Fibroblast of lung (primary cell): ENCODE results near the gene UBL3. TPM values are rescaled to one million over a fixed set of nuclear protein-coding genes. Genes with fewer than 3 reads are reported as not detected.

Experiments
- DNase-seq, 2 donors: peaks; one replicate each; pipeline versions ENCODE4 v3.0.0 to v3.0.0-alpha.2; 2010; ENCODE audit warnings: low read depth in 2 of 2
- H2AFZ ChIP-seq: 2 replicates; pipeline ENCODE4 v1.5.1; 2012; ENCODE audit warnings: low read length, control low read depth, inconsistent platforms
- H3K27ac ChIP-seq: 2 replicates; pipeline ENCODE4 v1.5.1; 2011; ENCODE audit warnings: low read length, control low read depth; ENCODE audit not compliant: insufficient read depth
- H3K27me3 ChIP-seq: 2 replicates; pipeline ENCODE4 v1.5.1; 2011; ENCODE audit warnings: mild to moderate bottlenecking, low read length; ENCODE audit not compliant: control insufficient read depth, insufficient read depth
- H3K36me3 ChIP-seq: 2 replicates; pipeline ENCODE4 v1.5.1; 2011; ENCODE audit warnings: low read length; ENCODE audit not compliant: control insufficient read depth, insufficient read depth
- H3K4me1 ChIP-seq: 2 replicates; pipeline ENCODE4 v1.5.1; 2011; ENCODE audit warnings: low read length; ENCODE audit not compliant: control insufficient read depth, insufficient read depth; ENCODE audit errors: extremely low read depth
- H3K4me2 ChIP-seq: 2 replicates; pipeline ENCODE4 v1.5.1; 2011; ENCODE audit warnings: low read length, control low read depth; ENCODE audit not compliant: insufficient read depth; ENCODE audit errors: extremely low read depth
- H3K4me3 ChIP-seq, 4 experiments: fragments of 200-600 bp in 1 of 4; sonication (generic) in 1 of 4; replicated peaks in 1 of 4; 2 replicates each; pipeline ENCODE4 v1.5.1; 2011 to 2016; ENCODE audit warnings: low read length in 4 of 4, low read depth in 3 of 4, mild to moderate bottlenecking in 3 of 4, control low read depth in 2 of 4, inconsistent platforms in 1 of 4, mixed read lengths in 1 of 4; ENCODE audit not compliant: insufficient read depth in 1 of 4; ENCODE audit errors: control extremely low read depth in 1 of 4
- H3K79me2 ChIP-seq: 2 replicates; pipeline ENCODE4 v1.5.1; 2012; ENCODE audit warnings: mild to moderate bottlenecking, low read length, inconsistent platforms; ENCODE audit not compliant: control insufficient read depth, insufficient read depth
- H3K9ac ChIP-seq: 2 replicates; pipeline ENCODE4 v1.5.1; 2011; ENCODE audit warnings: mild to moderate bottlenecking, low read length, control low read depth; ENCODE audit not compliant: insufficient read depth
- H3K9me3 ChIP-seq: 2 replicates; pipeline ENCODE4 v1.5.1; 2012; ENCODE audit warnings: low read depth, low read length; ENCODE audit not compliant: control insufficient read depth, insufficient read depth
- H4K20me1 ChIP-seq: 2 replicates; pipeline ENCODE4 v1.5.1; 2011; ENCODE audit warnings: low read length; ENCODE audit not compliant: control insufficient read depth, insufficient read depth; ENCODE audit errors: extremely low read depth
- EZH2 ChIP-seq: IDR thresholded peaks from 2 replicates; pipeline ENCODE4 v1.5.1; 2012; ENCODE audit warnings: low read length, control low read depth, mild to moderate bottlenecking; ENCODE audit errors: missing control alignments
- polyA plus RNA-seq, 2 donors: library from polyadenylated mRNA; depleted of rRNA in 1 of 2; stranded (reverse) in 1 of 2; unstranded in 1 of 2; fragments of >200 nt; gene quantifications; 2 replicates each; pipeline ENCODE4 v1.2.1, GENCODE V29; 2011 to 2012; ENCODE audit warnings: missing spikeins in 1 of 2
- total RNA-seq: library from RNA; depleted of rRNA; stranded (reverse); fragments of >200 nt; gene quantifications from 2 replicates; pipeline ENCODE4 v1.2.1, GENCODE V29; 2014
- TF ChIP-seq, protein P1 (sequence below), 2 donors: IDR thresholded peaks in 1 of 2; conservative IDR thresholded peaks in 1 of 2; 1 replicate in 1 of 2; 2 replicates in 1 of 2; pipeline ENCODE4 v1.5.1; 2011 to 2012; ENCODE audit warnings: low read length in 2 of 2, control low read depth in 1 of 2, inconsistent platforms in 1 of 2, low read depth in 1 of 2, mild to moderate bottlenecking in 1 of 2

UBL3 gene
- total and polyA plus RNA-seq, 2 donors (not counting 1 experiment from before 2014, with no cell fraction given): 10.7 to 18.3 TPM

DNA sequence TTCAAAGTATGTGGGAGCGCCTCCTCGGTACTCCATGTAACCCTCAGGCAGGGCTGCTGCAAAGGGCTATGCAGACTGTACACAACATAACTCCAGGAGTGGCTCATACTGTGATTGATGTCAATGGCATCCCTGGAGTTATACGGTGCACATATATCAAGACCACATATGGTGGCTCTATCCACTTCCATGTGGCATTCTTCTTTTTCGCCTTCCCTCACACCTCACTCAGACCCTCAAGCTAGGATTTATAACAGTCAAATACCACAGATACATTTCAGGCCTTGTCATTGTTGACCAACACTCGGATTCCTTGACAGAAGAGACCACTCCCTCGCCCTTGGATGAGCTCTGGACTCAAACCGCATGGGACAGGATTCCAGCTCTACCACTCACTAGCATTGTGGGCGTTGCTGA lies 11.3 kb upstream of the UBL3 start:
- Histone ChIP-seq H3K4me3 (no peak overlapping the region), H4K20me1 (no peaks in the 10 kb centered on the region), H3K36me3 (no peaks in the 10 kb centered on the region), H2AFZ (no peak overlapping the region), H3K9ac (no peak overlapping the region), H3K27ac (peak overlapping the region; percentile 36), H3K4me2 (no peak overlapping the region), H3K4me1 (peaks cover 5% of the 10 kb centered on the region), H3K9me3 (no peaks in the 10 kb centered on the region), H3K79me2 (no peaks in the 10 kb centered on the region), H3K27me3 (no peaks in the 10 kb centered on the region)
- DNase-seq: peak; percentile 50 to 98
- TF ChIP-seq EZH2: no peak
- TF ChIP-seq, protein P1, sequence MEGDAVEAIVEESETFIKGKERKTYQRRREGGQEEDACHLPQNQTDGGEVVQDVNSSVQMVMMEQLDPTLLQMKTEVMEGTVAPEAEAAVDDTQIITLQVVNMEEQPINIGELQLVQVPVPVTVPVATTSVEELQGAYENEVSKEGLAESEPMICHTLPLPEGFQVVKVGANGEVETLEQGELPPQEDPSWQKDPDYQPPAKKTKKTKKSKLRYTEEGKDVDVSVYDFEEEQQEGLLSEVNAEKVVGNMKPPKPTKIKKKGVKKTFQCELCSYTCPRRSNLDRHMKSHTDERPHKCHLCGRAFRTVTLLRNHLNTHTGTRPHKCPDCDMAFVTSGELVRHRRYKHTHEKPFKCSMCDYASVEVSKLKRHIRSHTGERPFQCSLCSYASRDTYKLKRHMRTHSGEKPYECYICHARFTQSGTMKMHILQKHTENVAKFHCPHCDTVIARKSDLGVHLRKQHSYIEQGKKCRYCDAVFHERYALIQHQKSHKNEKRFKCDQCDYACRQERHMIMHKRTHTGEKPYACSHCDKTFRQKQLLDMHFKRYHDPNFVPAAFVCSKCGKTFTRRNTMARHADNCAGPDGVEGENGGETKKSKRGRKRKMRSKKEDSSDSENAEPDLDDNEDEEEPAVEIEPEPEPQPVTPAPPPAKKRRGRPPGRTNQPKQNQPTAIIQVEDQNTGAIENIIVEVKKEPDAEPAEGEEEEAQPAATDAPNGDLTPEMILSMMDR (conservative IDR thresholded peaks at IDR 0.05 in 1 of 2, IDR thresholded peaks at IDR 0.05 in 1 of 2; ENCODE audit: low read depth in 1 of 2, low read length in 2 of 2): no peak

DNA sequence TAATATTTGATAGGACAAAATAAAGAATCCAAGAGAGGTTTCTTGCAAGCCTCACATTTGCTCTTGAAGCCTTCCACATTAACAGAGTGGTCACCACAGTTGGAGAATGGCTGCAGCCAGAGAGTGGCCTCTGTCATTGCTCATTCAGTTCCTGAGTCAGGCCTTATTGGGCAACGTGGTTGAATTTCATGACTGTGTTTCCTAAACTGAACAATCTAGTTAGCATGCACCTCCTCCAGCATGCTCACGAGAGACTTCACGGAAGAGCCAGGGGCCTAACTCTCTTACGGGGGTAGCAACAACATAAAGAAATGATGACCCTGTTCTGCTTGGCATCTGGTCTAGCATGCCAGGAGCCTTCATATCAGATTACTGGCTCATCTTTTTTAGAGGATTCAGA lies 9.6 kb upstream of the UBL3 start:
- no peak overlapping the region for H3K4me2 ChIP-seq
- H4K20me1 ChIP-seq: no peaks in the 10 kb centered on the region
- no peak overlapping the region for H2AFZ ChIP-seq
- no peak overlapping the region for H3K27ac ChIP-seq
- H3K27me3 ChIP-seq: no peaks in the 10 kb centered on the region
- H3K79me2 ChIP-seq: no peaks in the 10 kb centered on the region
- no peak overlapping the region for H3K9ac ChIP-seq
- no peak for TF ChIP-seq EZH2
- TF ChIP-seq, protein P1 (conservative IDR thresholded peaks at IDR 0.05 in 1 of 2, IDR thresholded peaks at IDR 0.05 in 1 of 2; ENCODE audit: low read depth in 1 of 2, low read length in 2 of 2): no peak
- H3K36me3 ChIP-seq: no peaks in the 10 kb centered on the region
- H3K4me1 ChIP-seq: peaks cover 5% of the 10 kb centered on the region
- peak; percentile 28 to 71 for DNase-seq
- no peaks in the 10 kb centered on the region for H3K9me3 ChIP-seq
- no peak overlapping the region for H3K4me3 ChIP-seq

DNA sequence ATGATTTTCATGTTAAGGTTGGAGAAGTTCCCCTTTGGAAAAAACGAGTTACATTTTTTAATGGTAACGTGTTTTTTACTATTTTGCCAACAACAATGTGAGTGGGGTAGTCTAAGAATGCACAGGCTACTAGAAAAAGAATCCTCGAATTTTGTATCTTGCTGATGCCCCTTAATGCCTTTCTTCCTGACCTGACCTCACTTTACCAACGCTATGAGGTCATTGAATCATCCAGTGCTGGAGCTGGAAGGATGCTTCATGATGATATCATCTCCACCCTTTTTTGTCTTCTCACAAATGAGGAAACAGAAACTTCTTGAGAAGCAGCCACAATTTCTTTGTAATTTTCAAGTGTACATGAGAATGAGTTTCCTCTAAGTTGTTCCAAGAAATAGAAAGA lies 8.2 kb upstream of the UBL3 start:
- TF ChIP-seq EZH2: no peak
- TF ChIP-seq, protein P1 (conservative IDR thresholded peaks at IDR 0.05 in 1 of 2, IDR thresholded peaks at IDR 0.05 in 1 of 2; ENCODE audit: low read depth in 1 of 2, low read length in 2 of 2): no peak
- H3K4me3 ChIP-seq: no peak overlapping the region

More for the DNA sequence above, 8.2 kb upstream of the UBL3 start:
- DNase-seq: peak in 1 of 2 donors; percentile 69
- Histone ChIP-seq H3K4me2 (no peak overlapping the region), H2AFZ (no peak overlapping the region), H3K9ac (no peak overlapping the region), H4K20me1 (no peaks in the 10 kb centered on the region), H3K36me3 (no peaks in the 10 kb centered on the region), H3K27me3 (no peaks in the 10 kb centered on the region), H3K79me2 (no peaks in the 10 kb centered on the region), H3K27ac (no peak overlapping the region), H3K4me1 (peaks cover 5% of the 10 kb centered on the region), H3K9me3 (no peaks in the 10 kb centered on the region)
